T-helper 1 cell treated with Interleukin-12 subunit alpha and Interleukin-12 subunit beta and Interleukin-4 antibody, amounts not matched to agents 30 ng/mL and 1 ng/mL, for 36 hours (primary cell): ENCODE data around the gene PRKAR1B. TPM values are rescaled to one million over a fixed set of nuclear protein-coding genes. Genes with fewer than 3 reads are reported as not detected.

ENCODE experiments used
- intact Hi-C: fragments of 100-400 bp; cut with micrococcal nuclease; formaldehyde crosslinking; loops from one replicate; pipeline ENCODE4 v1.15.1; 2024
- total RNA-seq: library from RNA; stranded (reverse); gene quantifications from 2 replicates; pipeline ENCODE4 v1.2.3, GENCODE V29; 2022

Gene PRKAR1B
- total RNA-seq, 1 donor from 2014 or later, result 25.2 TPM

DNA sequence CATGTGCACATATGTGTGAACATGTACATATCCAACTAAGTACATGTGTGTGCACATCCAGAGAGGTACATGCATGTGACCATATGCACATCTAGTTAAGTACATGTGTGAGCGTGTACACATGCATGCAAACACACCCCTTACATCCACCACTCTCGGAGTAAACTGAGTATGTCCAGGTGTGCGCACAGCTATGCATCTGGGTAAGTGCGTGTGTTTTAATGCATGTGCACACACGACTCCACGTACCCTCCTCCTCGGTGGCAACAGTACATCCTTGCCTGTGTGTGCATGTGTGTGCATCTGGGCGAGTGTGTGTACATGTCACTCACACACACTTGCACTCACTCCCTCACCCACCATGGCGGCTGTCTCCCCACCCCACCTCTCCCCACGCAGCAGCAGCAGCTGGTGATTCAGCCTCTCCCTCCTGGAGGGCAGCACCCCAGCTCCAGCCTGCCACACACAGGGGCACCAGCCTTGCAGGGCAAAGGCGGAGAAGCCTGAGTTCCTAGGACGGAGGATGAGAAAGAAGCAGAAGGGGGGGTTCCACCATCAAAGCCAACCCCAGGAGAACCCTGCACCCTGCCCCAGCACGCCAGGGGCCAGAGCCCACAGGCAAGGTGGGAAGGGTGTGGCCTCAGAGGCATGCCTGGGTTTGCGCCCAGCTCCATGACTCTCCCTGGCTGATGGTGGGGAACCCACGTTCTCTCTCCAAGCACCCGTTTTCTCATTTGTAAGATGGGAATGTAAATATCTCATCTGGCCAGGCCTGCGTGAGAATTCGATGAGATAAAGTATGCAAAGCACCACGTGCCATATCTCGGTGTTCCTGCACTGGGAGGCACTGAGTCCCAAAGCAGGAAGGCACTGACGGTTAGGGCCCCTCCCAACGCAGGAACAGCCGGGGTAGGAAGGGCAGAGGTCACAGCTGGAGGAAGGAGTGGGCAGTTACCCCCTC is 28.3 kb downstream of the PRKAR1B start:
- intact Hi-C loops, result no loop called here

DNA sequence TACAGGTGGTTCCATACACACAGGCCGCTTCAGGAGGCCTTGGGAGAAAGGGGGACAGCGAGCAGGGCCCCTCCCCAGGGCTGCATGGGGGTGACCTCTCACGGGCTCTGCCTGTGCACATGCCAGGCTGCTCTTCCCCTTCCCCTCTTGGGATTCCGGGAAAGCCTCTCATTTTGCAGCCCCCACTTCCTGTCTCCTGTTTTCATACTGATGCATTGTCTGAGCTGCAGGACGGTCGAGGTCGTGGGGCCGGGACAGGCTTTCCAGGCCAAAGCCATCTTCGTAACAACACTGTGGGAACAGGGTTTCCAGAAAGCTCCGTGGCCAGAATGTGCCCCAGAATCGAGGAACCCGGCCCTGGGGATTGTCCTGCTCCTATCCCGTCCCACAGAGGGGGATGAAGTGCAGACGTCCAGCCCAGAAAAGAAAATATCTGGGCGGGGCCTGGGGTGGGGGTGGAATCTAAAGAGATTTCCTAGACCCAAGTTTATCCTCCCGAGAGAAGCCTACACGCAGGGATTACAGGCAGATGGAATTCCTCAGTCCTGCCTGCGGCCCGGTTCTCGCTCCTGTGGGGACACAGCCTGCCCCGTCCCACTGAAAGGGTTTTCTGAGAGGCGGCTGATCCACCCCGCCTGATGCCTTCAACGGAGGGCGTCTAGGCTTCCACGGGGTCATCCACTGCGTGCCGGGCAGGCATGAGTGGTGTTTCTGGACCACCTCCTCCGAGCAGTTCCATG is 30.1 kb downstream of the PRKAR1B start:
- intact Hi-C loops, result no loop called here

DNA sequence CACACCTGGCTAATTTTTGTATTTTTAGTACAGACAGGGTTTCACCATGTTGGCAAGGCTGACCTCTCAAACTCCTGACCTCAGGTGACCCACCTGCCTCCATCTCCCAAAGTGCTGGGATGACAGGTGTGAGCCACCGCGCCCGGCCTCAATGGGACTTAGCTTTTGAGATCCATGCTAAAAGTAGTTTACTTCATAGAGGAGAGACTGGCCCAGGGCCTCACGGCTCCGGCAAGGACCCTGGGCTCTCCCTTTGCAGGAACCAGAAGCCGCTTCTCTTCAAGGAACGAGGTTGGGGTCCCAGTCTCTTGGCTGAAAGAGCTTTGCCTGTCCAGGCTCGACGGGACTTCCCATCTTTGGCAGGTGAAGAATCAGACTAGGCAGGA is 30.7 kb downstream of the PRKAR1B start:
- intact Hi-C loops, result no loop called here

DNA sequence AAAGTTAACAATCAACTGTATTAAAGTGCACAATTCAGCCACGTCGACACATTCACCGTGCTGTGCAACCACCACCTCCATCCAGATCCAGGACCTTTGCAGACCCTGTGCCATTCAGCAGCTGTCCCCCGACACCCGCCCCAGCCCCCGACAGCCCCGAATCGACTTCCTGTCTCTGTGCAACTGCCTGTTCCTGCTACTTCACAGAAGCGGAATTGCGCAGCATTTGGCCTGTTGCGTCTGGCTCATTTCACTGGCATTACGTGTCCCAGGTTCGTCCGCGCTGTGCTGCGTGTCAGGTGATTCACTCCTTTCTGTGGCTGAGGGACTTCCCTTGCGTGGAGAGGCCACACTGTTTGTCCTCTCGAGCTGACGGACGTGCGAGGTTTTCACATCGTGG is 33.8 kb downstream of the PRKAR1B start:
- intact Hi-C loops, result no loop called here

DNA sequence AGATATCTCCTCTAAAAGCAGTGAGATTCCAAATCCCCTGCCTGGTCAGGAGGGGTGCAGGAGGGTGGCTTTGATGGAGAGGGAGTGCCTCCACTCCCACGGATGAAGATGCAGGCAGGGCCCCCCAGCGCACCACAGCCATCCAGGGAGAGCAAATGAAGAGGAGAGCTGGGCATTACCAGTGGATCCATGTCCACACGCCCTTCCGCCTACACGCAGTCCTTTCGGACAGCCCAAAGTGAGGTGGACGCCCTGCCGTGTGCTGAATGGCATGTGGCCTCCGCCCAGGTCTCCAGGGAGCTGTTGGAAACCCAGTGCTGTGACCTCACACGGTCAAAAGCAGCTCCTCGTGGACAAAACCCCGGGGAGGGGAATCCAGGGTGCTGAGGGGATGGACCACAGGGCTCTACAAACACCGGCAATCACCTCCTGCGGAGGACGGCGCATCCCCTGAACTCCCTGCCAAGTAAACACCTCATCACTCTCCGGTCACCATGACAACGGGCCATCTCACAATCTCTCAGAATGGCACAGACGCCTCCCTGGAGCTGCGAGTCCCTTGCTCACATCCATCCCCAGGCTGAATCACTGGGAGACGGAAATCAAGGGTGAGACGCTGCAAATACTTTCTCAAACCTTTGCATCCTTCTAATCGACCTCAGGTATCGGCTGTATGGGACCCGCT is 35.6 kb downstream of the PRKAR1B start:
- intact Hi-C loops, result no loop called here

DNA sequence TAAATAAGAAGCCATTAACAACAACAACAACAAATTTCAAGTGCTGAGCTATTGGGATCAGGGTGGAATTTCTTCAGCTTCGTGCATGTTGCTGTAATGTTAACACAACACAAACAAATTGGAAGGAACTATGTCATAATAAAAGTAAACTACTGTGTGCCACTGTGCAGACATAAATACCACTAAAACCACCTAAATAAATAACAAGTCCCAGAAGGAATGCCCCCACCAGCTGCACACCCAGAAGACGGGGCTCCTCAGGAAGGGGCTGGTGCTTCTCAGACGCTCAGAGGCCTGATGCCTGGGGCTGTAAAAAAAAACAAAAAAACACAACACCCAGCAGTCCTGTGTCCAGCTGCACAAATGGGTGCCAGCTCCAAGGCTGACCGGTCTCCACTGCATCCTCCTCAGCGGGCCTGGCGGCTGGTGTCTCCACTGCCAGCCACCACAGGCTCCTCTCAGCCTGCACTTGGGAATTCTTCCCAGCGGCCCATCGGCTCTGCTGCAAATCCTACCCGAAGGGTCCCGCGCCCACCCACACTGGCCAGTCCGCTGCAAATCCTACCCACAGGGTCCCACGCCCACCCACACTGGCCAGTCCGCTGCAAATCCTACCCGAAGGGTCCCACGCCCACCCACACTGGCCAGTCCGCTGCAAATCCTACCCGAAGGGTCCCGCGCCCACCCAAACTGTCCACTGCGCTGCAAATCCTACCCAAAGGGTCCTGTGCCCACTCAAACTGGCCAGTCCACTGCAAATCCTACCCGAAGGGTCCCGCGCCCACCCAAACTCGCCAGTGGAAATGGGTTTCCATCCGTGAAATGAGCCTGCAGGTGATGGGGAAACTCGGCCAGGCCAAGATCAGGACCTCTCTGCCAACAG is 36.4 kb downstream of the PRKAR1B start:
- intact Hi-C loops, result no loop called here

DNA sequence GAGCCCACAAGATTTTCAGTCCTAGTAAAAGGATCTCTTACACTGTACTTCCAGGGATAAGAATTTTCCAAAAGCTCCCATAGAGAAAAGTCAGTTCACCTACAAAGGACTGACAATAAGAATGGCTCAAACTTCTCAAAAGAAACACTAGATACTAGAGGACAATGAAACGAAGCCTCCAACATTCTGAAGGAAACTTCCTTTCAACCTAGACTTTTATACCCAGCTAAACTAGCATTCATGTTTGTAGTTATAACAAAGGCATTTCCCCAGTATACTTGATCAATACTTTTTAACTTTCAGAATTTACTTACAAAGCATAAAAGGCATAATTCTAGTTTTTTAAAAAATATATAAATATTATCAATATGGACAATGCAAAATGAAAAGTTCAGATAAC is 41.5 kb downstream of the PRKAR1B start:
- intact Hi-C loops, result no loop called here

DNA sequence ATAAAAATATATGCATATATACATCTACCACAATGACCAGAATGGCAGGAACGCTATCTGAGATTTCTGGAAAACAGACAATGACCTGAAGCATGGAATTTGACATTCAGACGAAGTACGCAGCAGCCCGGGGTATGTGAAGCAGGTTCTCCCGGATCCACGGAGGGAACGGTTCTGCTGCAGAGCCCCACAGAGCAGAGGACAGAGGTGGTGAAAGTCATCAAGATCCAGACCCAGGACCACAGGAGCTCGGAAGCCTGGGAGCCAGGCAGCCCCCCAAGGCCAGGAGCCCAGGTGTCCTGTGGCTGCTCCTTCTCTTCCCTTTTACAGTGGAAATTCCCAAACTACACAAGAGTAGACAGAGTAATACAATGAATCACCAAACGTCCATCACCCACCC is 42.7 kb downstream of the PRKAR1B start:
- intact Hi-C loops, result no loop called here

DNA sequence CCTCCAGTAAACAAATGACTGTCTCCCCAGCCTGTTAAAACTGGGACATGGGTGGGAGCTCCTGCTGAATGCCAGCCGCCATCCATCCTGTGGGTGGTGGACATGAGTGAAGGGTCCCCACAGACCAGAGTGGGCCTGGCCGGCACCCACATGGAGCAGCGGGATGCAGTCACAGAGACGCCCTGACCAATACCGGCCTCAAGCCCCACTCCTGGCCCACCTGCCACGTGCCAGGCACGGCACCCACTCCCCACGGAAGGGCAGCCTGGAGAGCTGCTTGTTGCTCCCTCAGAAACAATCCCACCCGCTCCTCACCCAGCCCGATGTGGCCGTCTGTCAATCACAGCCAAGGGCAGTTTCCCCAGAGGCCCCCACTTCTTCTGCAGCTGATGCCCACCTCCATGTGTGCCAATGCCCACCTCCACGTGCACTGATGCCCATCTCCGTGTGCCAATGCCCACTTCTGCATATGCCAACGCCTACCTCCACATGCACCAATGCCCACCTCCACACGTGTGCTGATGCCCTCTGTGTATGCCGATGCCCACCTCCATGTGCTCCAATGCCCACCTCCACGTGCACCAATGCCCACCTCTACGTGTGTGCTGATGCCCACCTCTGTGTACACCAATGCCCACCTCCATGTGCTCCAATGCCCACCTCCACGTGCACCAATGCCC is 43.4 kb downstream of the PRKAR1B start:
- intact Hi-C loops, result no loop called here

DNA sequence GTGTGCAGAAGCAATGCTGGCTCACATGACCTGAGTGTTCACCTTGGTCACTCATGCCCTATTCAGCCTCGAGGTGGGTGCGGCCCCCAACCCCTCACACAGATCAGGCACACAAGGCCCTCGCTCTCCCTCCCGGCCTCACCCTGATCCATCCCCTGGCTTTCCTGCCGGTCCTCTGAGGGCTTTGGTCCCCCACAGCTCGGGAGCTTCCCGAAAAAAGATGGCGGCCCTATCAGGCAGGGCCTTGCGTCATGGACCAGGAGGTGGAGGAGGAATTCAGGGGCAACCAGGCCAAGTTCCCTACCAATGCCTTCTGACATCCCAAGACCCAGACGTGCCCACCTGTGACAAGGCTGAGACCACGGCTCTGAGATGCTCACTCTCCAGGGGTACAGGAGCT is 44.3 kb downstream of the PRKAR1B start:
- intact Hi-C loops, result no loop called here

DNA sequence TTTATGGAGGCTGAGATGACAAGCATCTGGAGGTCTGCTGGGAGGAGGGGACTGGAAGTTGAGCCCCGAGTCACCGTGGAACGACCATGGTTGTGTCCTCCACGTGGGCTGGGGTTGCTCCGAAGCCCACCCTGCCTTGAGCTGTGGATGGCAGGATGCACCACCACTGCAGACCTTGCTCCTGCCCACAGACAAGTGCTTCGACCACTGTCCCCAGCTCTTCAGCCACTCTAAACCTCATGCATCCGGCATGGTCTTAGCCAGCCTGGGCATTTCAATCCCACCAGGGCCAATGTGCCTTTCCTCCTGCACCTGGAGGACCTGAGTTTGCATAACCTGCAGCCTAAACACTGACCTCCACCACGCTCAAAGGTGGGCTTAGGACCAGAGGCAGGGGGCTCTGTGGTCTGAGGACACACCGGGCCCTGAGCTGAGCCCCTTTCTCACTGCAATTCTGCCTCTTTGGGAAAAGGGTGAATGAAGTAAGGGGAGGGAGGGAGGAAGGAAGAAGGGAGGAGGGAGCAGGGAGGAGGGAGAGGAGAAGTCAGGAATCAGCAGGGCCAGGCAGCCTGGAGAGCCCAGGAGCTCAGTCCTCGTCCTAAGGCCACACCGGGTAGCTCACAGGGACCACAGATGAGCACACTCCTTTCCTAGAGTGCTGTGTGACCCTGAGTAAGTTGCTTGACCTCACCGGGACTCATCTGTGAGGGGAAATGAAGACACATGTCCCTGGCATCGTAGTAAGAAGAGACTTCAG is 45.4 kb downstream of the PRKAR1B start:
- intact Hi-C loops, result no loop called here

DNA sequence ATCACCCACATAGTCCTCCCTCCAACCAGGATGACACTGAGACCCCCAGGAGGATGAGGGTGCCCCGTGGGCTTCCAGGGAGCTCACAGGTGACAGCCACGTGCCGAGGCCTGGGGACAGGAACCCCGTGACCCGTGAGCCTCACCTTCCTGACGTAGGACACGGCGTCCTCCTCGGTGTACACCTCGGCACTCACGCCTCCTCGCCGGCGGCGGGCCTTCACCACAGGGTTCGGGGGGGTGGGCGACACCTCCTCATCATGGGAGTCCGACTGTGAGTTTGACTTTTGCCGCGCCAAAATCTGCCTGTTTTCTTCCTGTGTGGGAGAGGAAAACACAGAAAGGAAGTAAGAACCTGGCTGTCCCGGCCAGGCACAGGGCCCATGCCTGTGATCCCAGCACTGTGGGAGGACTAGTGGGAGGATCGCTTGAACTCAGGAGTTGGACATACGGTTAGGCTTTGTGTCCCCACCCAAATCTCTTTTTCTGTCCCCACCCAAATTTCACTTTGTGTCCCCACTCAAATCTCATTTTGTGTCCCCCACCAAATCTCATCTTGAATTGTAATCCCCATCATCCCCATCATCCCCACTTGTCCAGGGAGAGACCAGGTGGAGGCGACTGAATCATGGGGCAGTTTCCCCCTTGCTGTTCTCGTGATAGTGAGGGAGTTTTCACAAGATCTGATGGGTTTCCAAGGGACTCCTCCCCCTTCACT is 46.5 kb downstream of the PRKAR1B start:
- intact Hi-C loops, result no loop called here

DNA sequence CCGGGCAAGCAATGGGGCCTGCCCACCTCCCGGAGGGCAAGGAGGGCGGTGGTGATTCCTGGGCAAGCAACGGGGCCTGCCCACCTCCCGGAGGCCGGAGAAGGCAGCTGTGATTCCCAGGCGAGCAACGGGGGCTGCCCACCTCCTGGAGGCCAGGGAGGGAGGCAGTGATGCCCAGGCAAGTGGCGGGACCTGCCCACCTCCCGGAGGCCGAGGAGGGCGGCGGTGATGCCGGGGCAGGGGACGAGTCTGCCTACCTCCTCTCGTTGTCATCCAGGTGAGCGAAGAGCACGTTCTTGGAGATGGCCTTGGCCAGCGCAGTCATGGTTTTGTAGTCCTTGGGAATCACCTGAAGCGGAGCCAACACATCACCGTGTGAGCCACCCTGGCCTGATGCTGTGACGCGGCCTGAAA is 50.1 kb downstream of the PRKAR1B start:
- intact Hi-C loops, result no loop called here

DNA sequence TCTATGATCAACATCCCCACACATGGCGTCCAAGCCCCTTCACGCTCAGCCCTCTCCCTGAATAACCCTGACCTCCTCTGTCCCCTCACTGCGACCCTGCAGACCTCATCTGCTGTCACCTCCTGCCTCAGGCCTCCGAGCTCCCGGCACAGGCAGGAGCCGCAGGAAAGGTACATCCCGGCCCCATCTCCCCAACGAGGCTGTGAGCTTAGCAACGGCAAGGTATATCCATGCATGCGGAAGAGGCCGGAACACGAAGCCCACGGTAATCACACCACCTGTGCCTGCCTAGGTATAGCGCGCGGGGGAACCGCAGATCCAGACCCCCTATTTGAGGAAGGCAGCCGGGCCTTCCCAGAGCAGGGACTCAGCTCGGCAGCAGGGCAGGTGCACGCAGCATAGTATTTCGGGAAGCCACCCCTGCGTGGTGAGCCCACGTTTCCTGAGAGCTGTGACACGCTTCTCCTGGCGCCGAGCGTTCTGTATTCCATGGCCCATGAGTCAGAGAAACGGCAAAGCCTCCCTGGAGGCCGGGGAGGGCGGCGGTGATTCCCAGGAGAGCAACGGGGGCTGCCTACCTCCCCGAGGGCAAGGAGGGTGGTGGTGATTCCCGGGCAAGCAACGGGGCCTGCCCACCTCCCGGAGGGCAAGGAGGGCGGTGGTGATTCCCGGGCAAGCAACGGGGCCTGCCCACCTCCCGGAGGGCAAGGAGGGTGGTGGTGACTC is 50.7 kb downstream of the PRKAR1B start:
- intact Hi-C loops, result no loop called here

DNA sequence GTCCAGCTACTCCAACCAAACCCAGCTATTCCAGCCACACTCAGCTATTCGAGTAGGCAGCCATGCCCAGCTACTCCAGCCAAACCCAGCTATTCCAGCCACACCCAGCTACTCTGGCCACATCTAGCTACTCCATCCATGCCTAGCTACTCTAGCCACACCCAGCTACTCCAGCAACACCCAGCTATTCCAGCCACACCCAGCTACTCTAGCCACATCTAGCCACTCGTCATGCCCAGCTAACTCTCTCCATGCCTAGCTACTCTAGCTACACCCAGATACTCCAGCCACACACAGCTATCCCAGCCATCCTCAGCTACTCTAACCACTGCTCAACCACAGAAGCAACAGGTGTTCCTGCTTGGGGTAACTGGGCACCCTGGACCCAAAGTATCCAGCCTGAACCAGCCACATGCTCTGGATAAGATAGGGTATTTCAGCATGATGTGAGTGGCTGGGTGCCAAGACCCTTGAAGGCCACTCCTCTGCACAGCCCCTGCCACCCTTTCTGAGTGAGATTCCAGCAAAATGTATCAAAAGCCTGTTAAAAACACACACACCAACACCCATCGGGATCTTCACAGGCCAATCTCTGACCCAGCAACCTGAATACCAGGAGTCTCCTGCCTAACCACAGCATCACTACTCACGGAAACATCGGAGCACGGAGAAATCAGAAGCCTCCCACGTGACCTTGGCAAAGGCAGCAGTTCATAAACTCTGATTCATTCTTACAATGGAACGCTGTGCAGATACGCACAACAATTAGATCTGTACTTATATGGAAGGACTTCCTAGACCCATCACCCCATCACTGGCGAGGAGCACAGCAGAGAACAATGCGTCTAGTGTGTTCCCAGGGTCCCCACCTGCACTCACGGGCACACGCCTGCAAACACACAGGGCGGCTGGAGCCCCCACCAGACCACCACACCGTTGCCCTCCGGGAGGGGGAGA is 52.3 kb downstream of the PRKAR1B start:
- intact Hi-C loops, result no loop called here

DNA sequence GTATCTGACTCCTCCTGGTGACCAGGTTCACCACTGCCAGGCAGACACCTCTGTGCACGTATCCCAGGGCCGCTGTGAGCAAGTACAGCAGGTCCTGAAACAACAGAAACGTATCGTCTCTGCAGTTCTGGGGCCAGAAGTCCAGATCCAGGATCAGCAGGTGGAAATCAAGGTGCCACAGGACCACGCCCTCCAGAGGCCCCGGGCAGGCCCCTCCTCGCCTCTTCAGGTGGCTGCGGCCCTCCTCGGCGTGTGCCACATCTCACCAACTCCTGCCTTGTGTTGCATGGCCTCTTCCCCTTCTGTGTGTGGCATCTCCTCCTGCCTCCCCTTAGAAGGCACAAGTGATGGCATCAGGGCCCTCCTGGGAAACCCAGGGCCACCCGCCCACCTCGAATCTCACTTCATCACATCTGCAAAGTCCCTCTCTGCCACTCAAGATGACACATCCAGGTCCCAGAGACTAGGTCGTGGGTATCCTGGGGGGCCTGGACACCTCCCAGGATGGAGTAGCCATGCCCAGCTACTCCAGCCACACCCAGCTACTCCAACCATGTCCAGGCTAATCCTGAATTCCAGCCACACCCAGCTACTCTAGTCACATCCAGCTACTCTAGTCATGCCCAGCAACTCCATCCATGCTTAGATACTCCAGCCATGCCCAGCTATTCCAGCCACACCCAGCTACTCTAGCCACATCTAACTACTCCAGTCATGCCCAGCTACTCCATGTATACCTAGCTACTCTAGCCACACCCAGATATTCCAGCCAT is 53.2 kb downstream of the PRKAR1B start:
- intact Hi-C loops, result no loop called here
